H9 (cell line): ENCODE results near the gene NUMA1. TPM values are rescaled to one million over a fixed set of nuclear protein-coding genes. Genes with fewer than 3 reads are reported as not detected.

Source experiments
- DNase-seq: peaks from one replicate; pipeline ENCODE4 v3.0.0-alpha.2; 2017
- H2AFZ ChIP-seq: one replicate; pipeline ENCODE4 v1.6.1; 2013; ENCODE audit warnings: mild to moderate bottlenecking, low read length, control low read depth, moderate library complexity
- H2AK5ac ChIP-seq: 2 replicates; pipeline ENCODE4 v1.6.1; 2013; ENCODE audit warnings: low read length, control low read depth, mixed read lengths; ENCODE audit not compliant: insufficient read length
- H2BK120ac ChIP-seq: one replicate; pipeline ENCODE4 v1.6.1; 2013; ENCODE audit warnings: low read depth, mild to moderate bottlenecking, low read length, control low read depth, inconsistent platforms; ENCODE audit not compliant: poor library complexity, severe bottlenecking
- H2BK12ac ChIP-seq: 2 replicates; pipeline ENCODE4 v1.6.1; 2013; ENCODE audit warnings: low read length, control low read depth, mixed read lengths, low read depth; ENCODE audit not compliant: insufficient read length
- H2BK15ac ChIP-seq: 2 replicates; pipeline ENCODE4 v1.6.1; 2013; ENCODE audit warnings: low read depth, low read length, control low read depth
- H2BK20ac ChIP-seq: one replicate; pipeline ENCODE4 v1.6.1; 2013; ENCODE audit warnings: low read depth, mild to moderate bottlenecking, low read length, control low read depth, inconsistent platforms; ENCODE audit not compliant: poor library complexity, severe bottlenecking
- H2BK5ac ChIP-seq: 2 replicates; pipeline ENCODE4 v1.6.1; 2013; ENCODE audit warnings: low read length, control low read depth, mixed read lengths; ENCODE audit not compliant: insufficient read length
- H3K14ac ChIP-seq: 2 replicates; pipeline ENCODE4 v1.6.1; 2013; ENCODE audit warnings: low read length, control low read depth; ENCODE audit not compliant: insufficient read depth
- H3K18ac ChIP-seq: 2 replicates; pipeline ENCODE4 v1.6.1; 2013; ENCODE audit warnings: low read depth, mild to moderate bottlenecking, mixed read lengths, low read length, control low read depth; ENCODE audit not compliant: insufficient read length
- H3K23ac ChIP-seq: 2 replicates; pipeline ENCODE4 v1.6.1; 2013; ENCODE audit warnings: low read length, control low read depth, mixed read lengths, low read depth; ENCODE audit not compliant: insufficient read length
- H3K23me2 ChIP-seq: 2 replicates; pipeline ENCODE4 v1.6.1; 2013; ENCODE audit warnings: low read depth, mild to moderate bottlenecking, mixed read lengths, low read length, control low read depth; ENCODE audit not compliant: insufficient read length, poor library complexity, severe bottlenecking
- H3K27ac ChIP-seq: 2 replicates; pipeline ENCODE4 v1.5.1; 2013; ENCODE audit warnings: low read length, control low read depth, mixed read lengths, low read depth; ENCODE audit not compliant: insufficient read length
- H3K27me3 ChIP-seq: 2 replicates; pipeline ENCODE4 v1.6.1; 2013; ENCODE audit warnings: low read length, control low read depth, inconsistent platforms; ENCODE audit not compliant: insufficient read depth
- H3K4ac ChIP-seq: 2 replicates; pipeline ENCODE4 v1.6.1; 2013; ENCODE audit warnings: low read depth, mild to moderate bottlenecking, control low read depth, inconsistent platforms, low read length, moderate library complexity
- H3K4me1 ChIP-seq: 2 replicates; pipeline ENCODE4 v1.6.1; 2013; ENCODE audit warnings: low read length, control low read depth, inconsistent platforms; ENCODE audit not compliant: insufficient read depth
- H3K4me2 ChIP-seq: 2 replicates; pipeline ENCODE4 v1.6.1; 2013; ENCODE audit warnings: low read length, control low read depth, mixed read lengths; ENCODE audit not compliant: insufficient read length, insufficient read depth
- H3K56ac ChIP-seq: 2 replicates; pipeline ENCODE4 v1.6.1; 2013; ENCODE audit warnings: low read depth, mild to moderate bottlenecking, mixed read lengths, low read length, control low read depth; ENCODE audit not compliant: insufficient read length
- H3K79me1 ChIP-seq: 2 replicates; pipeline ENCODE4 v1.6.1; 2013; ENCODE audit warnings: low read depth, mild to moderate bottlenecking, moderate library complexity, low read length, control low read depth, inconsistent platforms; ENCODE audit not compliant: insufficient read depth, poor library complexity, severe bottlenecking
- H3K79me2 ChIP-seq: 2 replicates; pipeline ENCODE4 v1.6.1; 2013; ENCODE audit warnings: low read length, control low read depth, inconsistent platforms; ENCODE audit not compliant: insufficient read depth
- H3K9ac ChIP-seq: 2 replicates; pipeline ENCODE4 v1.6.1; 2013; ENCODE audit warnings: low read length, control low read depth, mixed read lengths; ENCODE audit not compliant: insufficient read length; ENCODE audit errors: extremely low read depth
- H3K9me3 ChIP-seq: one replicate; pipeline ENCODE4 v1.6.1; 2013; ENCODE audit warnings: low read depth, low read length, inconsistent platforms; ENCODE audit not compliant: control insufficient read depth
- H3T11ph ChIP-seq: one replicate; pipeline ENCODE4 v1.6.1; 2013; ENCODE audit warnings: mild to moderate bottlenecking, low read length, control low read depth, inconsistent platforms
- H4K20me1 ChIP-seq: one replicate; pipeline ENCODE4 v1.6.1; 2013; ENCODE audit not compliant: control insufficient read depth, insufficient read length, insufficient read depth
- H4K5ac ChIP-seq: 2 replicates; pipeline ENCODE4 v1.6.1; 2013; ENCODE audit warnings: low read depth, mild to moderate bottlenecking, mixed read lengths, low read length, control low read depth; ENCODE audit not compliant: insufficient read length
- H4K8ac ChIP-seq: replicated peaks from 2 replicates; pipeline ENCODE4 v1.6.1; 2013; ENCODE audit warnings: low read length, control low read depth, mixed read lengths, low read depth; ENCODE audit not compliant: insufficient read length
- H4K91ac ChIP-seq: 2 replicates; pipeline ENCODE4 v1.6.1; 2013; ENCODE audit warnings: low read depth, mild to moderate bottlenecking, moderate library complexity, mixed read lengths, low read length, control low read depth; ENCODE audit not compliant: insufficient read length
- H3K27ac Mint-ChIP-seq, 3 experiments: 2 replicates in 2 of 3; 3 replicates in 1 of 3; pipeline ENCODE4 v1.8.0; 2020 to 2021; ENCODE audit warnings: mixed read lengths in 3 of 3, mild to moderate bottlenecking in 1 of 3, moderate library complexity in 1 of 3
- H3K27me3 Mint-ChIP-seq: 2 replicates; pipeline ENCODE4 v1.8.0; 2021; ENCODE audit warnings: low read depth, mild to moderate bottlenecking, moderate library complexity, mixed read lengths
- H3K36me3 Mint-ChIP-seq, 3 experiments: 2 replicates in 2 of 3; 3 replicates in 1 of 3; pipeline ENCODE4 v1.8.0; 2020 to 2021; ENCODE audit warnings: low read depth in 3 of 3, mixed read lengths in 3 of 3; ENCODE audit not compliant: insufficient read depth in 1 of 3
- H3K4me1 Mint-ChIP-seq, 2 experiments: 2 replicates each; pipeline ENCODE4 v1.8.0; 2020; ENCODE audit warnings: mixed read lengths in 2 of 2
- H3K4me3 Mint-ChIP-seq, 2 experiments: 2 replicates in 1 of 2; 3 replicates in 1 of 2; pipeline ENCODE4 v1.8.0; 2020 to 2021; ENCODE audit warnings: mild to moderate bottlenecking in 2 of 2, mixed read lengths in 2 of 2, moderate library complexity in 1 of 2
- H3K9me3 Mint-ChIP-seq, 2 experiments: 2 replicates in 1 of 2; 3 replicates in 1 of 2; pipeline ENCODE4 v1.8.0; 2020; ENCODE audit warnings: mild to moderate bottlenecking in 2 of 2, mixed read lengths in 2 of 2, moderate library complexity in 1 of 2
- WGBS: extraction: QIAGEN DNeasy Blood & Tissue Kit; methylation state at CpG from one replicate; pipeline ENCODE4 v1.1.7; 2013; ENCODE audit warnings: missing lambda C conversion rate, low lambda C conversion rate, mixed read lengths; ENCODE audit not compliant: insufficient read length; ENCODE audit errors: extremely low coverage; 5-methylcytosine and 5-hydroxymethylcytosine counted together
- total RNA-seq: library from RNA; stranded (reverse); gene quantifications from 2 replicates; pipeline ENCODE4 v1.2.1, GENCODE V29; 2021
- TF ChIP-seq, protein P1 (sequence below): fragments of 200-600 bp; sonication (generic); conservative IDR thresholded peaks from 3 replicates; pipeline ENCODE4 v1.8.0; 2021; ENCODE audit warnings: antibody characterized with exemption, mild to moderate bottlenecking

The NUMA1 gene
- total RNA-seq, 1 experiment from 2014 or later = 136 TPM

DNA sequence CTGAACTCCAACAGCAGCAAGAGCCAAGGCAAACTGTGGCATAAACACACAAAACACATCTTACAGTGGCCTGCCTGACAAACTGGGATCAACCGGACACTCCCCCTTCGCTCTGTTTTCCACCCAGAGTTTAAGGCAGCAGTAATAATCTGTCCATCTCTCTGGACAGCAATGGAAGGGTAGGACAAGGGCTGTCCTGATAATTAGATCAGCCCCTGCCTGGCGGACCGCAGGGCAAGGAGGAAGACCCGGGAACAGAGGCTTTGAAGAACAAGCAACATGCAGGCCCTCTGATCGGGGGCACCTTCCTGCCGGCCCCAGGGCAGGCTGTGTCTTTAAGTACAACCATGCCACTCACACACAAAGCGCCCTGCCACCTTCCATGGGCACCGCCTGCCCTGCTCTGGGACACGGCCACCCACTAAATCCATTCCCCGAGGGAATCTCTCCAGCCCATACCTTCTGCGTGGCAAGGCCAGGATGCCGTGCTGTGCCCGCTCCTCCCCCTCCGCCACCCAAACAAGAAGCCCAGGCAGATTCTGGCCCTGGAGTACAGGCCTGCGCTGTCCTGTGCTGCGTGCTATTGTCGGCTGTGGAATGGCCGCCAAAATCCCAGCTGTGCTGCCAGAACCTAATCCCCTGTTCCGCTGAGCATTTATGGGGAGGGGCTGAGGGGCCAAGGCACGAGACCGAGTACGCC is 38.8 kb downstream of the NUMA1 start:
- peaks cover 8% of the 10 kb centered on the region for H3K23me2 ChIP-seq
- no peak overlapping the region for H3K4me3 Mint-ChIP-seq
- H3K56ac ChIP-seq = no peak overlapping the region
- H2AFZ ChIP-seq = no peak overlapping the region
- no peaks in the 10 kb centered on the region for H3K27me3 Mint-ChIP-seq
- H3K9me3 Mint-ChIP-seq = no peaks in the 10 kb centered on the region
- peaks cover 14 to 26% of the 10 kb centered on the region in 2 experiments for H3K4me1 Mint-ChIP-seq
- peaks cover 12% of the 10 kb centered on the region; the same call in 1 of the 2 replicates for H3K79me2 ChIP-seq
- no peak overlapping the region; a peak in 1 of 7 replicates for H3K27ac Mint-ChIP-seq
- peak overlapping the region; percentile 59 for H3K18ac ChIP-seq
- H4K8ac ChIP-seq = no peak overlapping the region
- peak overlapping the region; percentile 11 for H3K9ac ChIP-seq
- H3T11ph ChIP-seq = no peak overlapping the region
- H3K79me1 ChIP-seq = peaks cover 10% of the 10 kb centered on the region
- H3K14ac ChIP-seq = peak overlapping the region; percentile 55
- TF ChIP-seq, protein P1, sequence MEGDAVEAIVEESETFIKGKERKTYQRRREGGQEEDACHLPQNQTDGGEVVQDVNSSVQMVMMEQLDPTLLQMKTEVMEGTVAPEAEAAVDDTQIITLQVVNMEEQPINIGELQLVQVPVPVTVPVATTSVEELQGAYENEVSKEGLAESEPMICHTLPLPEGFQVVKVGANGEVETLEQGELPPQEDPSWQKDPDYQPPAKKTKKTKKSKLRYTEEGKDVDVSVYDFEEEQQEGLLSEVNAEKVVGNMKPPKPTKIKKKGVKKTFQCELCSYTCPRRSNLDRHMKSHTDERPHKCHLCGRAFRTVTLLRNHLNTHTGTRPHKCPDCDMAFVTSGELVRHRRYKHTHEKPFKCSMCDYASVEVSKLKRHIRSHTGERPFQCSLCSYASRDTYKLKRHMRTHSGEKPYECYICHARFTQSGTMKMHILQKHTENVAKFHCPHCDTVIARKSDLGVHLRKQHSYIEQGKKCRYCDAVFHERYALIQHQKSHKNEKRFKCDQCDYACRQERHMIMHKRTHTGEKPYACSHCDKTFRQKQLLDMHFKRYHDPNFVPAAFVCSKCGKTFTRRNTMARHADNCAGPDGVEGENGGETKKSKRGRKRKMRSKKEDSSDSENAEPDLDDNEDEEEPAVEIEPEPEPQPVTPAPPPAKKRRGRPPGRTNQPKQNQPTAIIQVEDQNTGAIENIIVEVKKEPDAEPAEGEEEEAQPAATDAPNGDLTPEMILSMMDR = no peak
- H4K20me1 ChIP-seq = no peaks in the 10 kb centered on the region
- no peaks in the 10 kb centered on the region for H3K27me3 ChIP-seq
- H3K9me3 ChIP-seq = no peaks in the 10 kb centered on the region
- peak; percentile 61 for DNase-seq
- no CpG with 5 or more reads among the region's 23 CpGs for WGBS
- no peak overlapping the region for H2BK20ac ChIP-seq
- H2BK15ac ChIP-seq = no peak overlapping the region
- H2BK5ac ChIP-seq = no peak overlapping the region
- no peak overlapping the region for H2AK5ac ChIP-seq
- H3K4me1 ChIP-seq = peaks cover 9% of the 10 kb centered on the region; the same call in 1 of the 2 replicates
- H3K23ac ChIP-seq = no peak overlapping the region
- no peak overlapping the region for H4K5ac ChIP-seq
- H3K4ac ChIP-seq = no peak overlapping the region
- H3K4me2 ChIP-seq = peak overlapping the region; percentile 45
- H3K27ac ChIP-seq = no peak overlapping the region
- H2BK120ac ChIP-seq = no peak overlapping the region
- no peak overlapping the region for H4K91ac ChIP-seq
- H3K36me3 Mint-ChIP-seq = peaks cover 6 to 13% (median 7%) of the 10 kb centered on the region in 3 experiments; a peak in 6 of 7 replicates
- H2BK12ac ChIP-seq = no peak overlapping the region
